Common myeloid progenitor, CD34-positive (primary cell): ENCODE data around the gene CYBA.

Experiments
- CTCF ChIA-PET: fragments of 350-600 bp; sonication (Branson Sonifier 250); formaldehyde crosslinking; loops from one replicate; lab custom pipeline; 2021; ENCODE audit warnings: antibody characterized with exemption; lab: Charles Lee
- POLR2A ChIA-PET: fragments of 350-600 bp; sonication (Branson Sonifier 250); formaldehyde crosslinking; loops from one replicate; lab custom pipeline; 2021; ENCODE audit warnings: antibody characterized with exemption; lab: Charles Lee
- DNase-seq, 3 donors: peaks; one replicate each; pipeline versions ENCODE4 v3.0.0 to v3.0.0-alpha.2; 2013
- H3K27ac ChIP-seq, 2 experiments: 1 replicate in 1 of 2; 2 replicates in 1 of 2; pipeline ENCODE4 v1.7.0; 2013; ENCODE audit warnings: inconsistent platforms in 2 of 2, low read length in 2 of 2, mild to moderate bottlenecking in 2 of 2, low read depth in 1 of 2, moderate library complexity in 1 of 2; ENCODE audit not compliant: severe bottlenecking in 2 of 2, insufficient read depth in 1 of 2, poor library complexity in 1 of 2
- H3K27me3 ChIP-seq, 5 experiments: replicated peaks in 2 of 5; 1 replicate in 3 of 5; 2 replicates in 2 of 5; pipeline versions ENCODE4 v1.6.1 to v1.7.0; 2013; ENCODE audit warnings: low read length in 4 of 5, mild to moderate bottlenecking in 2 of 5, moderate library complexity in 2 of 5, inconsistent platforms in 1 of 5; ENCODE audit not compliant: insufficient read depth in 5 of 5, control insufficient read depth in 4 of 5
- H3K36me3 ChIP-seq, 4 experiments: 1 replicate in 2 of 4; 2 replicates in 2 of 4; pipeline versions ENCODE4 v1.6.1 to v1.7.0; 2013; ENCODE audit warnings: low read length in 3 of 4, control low read depth in 1 of 4, mild to moderate bottlenecking in 1 of 4; ENCODE audit not compliant: control insufficient read depth in 4 of 4, insufficient read depth in 4 of 4
- H3K4me1 ChIP-seq, 4 experiments: 1 replicate in 3 of 4; 2 replicates in 1 of 4; pipeline versions ENCODE4 v1.6.1 to v1.7.1; 2013; ENCODE audit warnings: low read length in 3 of 4, mild to moderate bottlenecking in 3 of 4, control low read depth in 1 of 4, inconsistent platforms in 1 of 4, moderate library complexity in 1 of 4; ENCODE audit not compliant: control insufficient read depth in 4 of 4, insufficient read depth in 4 of 4; ENCODE audit errors: control extremely low read depth in 1 of 4
- H3K4me3 ChIP-seq, 7 experiments: 1 replicate in 4 of 7; 2 replicates in 3 of 7; pipeline versions ENCODE4 v1.5.1 to v1.7.0; 2013; ENCODE audit warnings: mild to moderate bottlenecking in 7 of 7, low read length in 6 of 7, moderate library complexity in 6 of 7, inconsistent platforms in 2 of 7, low read depth in 2 of 7, control low read depth in 1 of 7; ENCODE audit not compliant: insufficient read depth in 4 of 7, control insufficient read depth in 1 of 7; ENCODE audit errors: extremely low read depth in 1 of 7
- H3K9me3 ChIP-seq, 5 experiments: 1 replicate in 4 of 5; 2 replicates in 1 of 5; pipeline versions ENCODE4 v1.6.1 to v1.7.1; 2013; ENCODE audit warnings: low read length in 4 of 5, mild to moderate bottlenecking in 2 of 5, inconsistent platforms in 1 of 5, low read depth in 1 of 5, moderate library complexity in 1 of 5; ENCODE audit not compliant: control insufficient read depth in 4 of 5, insufficient read depth in 2 of 5; ENCODE audit errors: control extremely low read depth in 1 of 5
- WGBS: methylation state at CpG from one replicate; pipeline ENCODE4 v1.1.5; 2013; ENCODE audit not compliant: insufficient coverage; 5-methylcytosine and 5-hydroxymethylcytosine counted together

The CYBA gene

DNA sequence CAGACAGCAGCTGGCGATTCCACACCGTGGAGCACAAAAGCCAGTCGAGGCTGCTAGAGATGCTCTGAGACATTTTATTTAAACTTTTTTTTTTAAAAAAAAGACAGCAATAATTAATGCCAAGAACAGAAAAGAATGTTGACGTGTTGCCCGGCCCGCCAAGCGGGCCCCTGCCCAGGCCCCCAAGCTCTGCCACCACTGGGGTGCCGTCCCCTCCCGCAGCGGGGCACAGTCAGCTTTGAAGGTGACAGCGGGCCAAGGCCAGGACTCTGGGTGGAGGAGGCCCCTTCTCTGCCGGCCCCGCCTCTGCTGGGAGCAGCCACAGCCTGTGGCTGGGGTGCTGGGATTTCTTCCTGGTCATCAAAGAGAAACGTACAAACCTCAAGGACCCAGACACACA lies 45.6 kb upstream of the CYBA start:
- H3K27me3 ChIP-seq, result no peaks in the 10 kb centered on the region
- no peaks in the 10 kb centered on the region for H3K9me3 ChIP-seq
- no peak overlapping the region for H3K27ac ChIP-seq
- DNase-seq, result no peak
- WGBS, result 86% methylated on average over 10 of the region's 14 CpGs
- peaks cover 2 to 61% (median 53%) of the 10 kb centered on the region in 4 experiments for H3K4me1 ChIP-seq
- ChIA-PET CTCF (interaction anchor here (1.1 kb wide), 1 partner anchor 75 kb away, joined by 3 read pairs; no protein-coding TSS in a partner anchor), POLR2A (no interaction called here)
- H3K36me3 ChIP-seq, result peaks cover 0 to 60% (median 40%) of the 10 kb centered on the region in 4 experiments
- H3K4me3 ChIP-seq, result no peak overlapping the region

DNA sequence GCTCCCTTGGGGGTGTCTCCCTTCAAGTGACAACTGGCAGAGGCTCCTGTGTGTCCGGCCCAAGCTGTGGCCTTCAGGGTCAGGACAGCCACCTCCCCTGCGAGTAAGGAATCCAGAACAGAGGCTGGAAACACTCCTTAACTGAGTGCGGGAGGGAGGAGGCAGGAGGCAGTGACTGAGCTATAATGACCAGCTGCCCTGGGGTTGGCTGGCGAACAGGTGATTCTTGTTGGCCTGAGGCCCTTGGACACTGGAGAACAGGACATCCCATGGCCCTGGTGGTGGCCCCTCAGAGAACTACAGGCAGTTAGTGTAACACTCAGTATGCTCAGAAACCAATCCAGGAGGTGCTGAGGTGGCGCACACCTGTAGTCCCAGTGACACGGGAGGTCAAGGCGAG lies 44.9 kb upstream of the CYBA start:
- Histone ChIP-seq H3K9me3 (no peaks in the 10 kb centered on the region), H3K27me3 (no peaks in the 10 kb centered on the region), H3K36me3 (peaks cover 0 to 60% (median 40%) of the 10 kb centered on the region in 4 experiments), H3K4me3 (no peak overlapping the region), H3K4me1 (peaks cover 2 to 63% (median 48%) of the 10 kb centered on the region in 4 experiments), H3K27ac (no peak overlapping the region)
- DNase-seq, result no peak
- POLR2A ChIA-PET, result no interaction called here
- WGBS, result 97% methylated on average over 7 of the region's 7 CpGs
- CTCF ChIA-PET, result no interaction called here

DNA sequence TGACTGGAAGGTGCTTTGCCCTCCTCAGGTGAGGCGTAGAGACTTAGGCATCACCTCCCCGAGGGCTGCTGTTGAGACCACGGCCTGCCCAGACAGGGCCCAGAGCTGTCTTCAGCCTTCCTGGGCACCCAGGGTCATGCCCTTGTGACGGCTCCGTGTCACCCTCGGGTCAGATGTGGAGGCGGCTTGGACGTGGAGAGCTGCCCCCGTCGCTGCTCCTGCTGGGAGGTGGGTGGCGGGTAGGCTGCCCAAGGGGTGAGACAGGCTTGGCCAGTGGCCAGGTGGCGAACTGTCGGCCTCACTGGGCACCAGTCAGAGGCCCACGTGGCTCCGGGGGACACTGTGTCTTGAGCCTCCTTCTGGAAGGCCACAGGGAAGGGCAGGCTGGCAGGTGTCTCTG lies 44.4 kb upstream of the CYBA start:
- no peaks in the 10 kb centered on the region for H3K9me3 ChIP-seq
- CTCF ChIA-PET, result no interaction called here
- POLR2A ChIA-PET, result no interaction called here
- H3K27ac ChIP-seq, result no peak overlapping the region
- peaks cover 0 to 56% (median 40%) of the 10 kb centered on the region in 4 experiments for H3K36me3 ChIP-seq
- no peak for DNase-seq
- H3K4me1 ChIP-seq, result peaks cover 2 to 63% (median 43%) of the 10 kb centered on the region in 4 experiments
- no peak overlapping the region for H3K4me3 ChIP-seq
- WGBS, result 96% methylated on average over 14 of the region's 15 CpGs
- H3K27me3 ChIP-seq, result no peaks in the 10 kb centered on the region

DNA sequence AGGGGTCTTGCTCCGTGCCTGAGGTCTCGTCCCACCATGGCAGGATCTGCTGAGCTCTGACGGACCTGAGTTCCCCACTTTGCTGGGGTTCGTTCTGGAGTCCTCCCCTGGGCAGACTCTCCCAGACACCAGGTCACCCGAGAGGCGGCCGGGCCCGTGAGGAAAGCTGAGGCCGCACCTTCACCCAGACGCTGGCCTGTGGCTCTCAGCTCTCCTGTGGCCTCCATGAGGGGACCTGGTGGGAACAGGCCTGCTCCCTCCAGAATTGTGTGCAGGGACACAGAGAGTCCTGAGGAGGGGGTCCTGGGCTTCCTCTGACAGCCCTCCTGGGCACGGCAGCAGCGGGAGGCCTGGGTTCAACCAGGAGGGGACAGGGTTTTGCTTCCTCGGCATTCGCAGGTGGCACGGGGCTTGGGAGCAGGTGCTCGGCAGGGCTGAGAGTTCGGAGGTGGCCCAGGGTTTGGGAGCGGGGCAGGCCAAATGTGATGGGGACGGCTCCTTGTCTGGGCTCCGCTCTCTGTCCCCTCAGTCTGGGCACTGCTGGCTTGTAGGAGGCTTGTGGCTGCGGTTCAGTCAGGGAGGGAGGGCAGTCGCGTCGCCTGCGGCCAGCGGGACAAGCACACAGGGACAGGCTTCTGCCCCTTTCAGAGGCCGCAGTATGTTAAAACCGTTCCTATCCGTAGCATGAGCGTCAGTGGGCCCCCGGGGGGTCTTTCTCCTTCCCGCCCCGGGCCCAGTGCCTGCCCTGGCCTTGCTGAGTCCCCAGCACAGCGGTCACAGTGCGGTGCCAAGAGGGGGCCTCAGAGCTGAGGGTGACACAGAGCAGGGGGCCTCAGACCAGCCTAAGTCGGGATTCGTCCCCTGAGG lies 43.6 kb upstream of the CYBA start:
- peaks cover 2 to 57% (median 35%) of the 10 kb centered on the region in 4 experiments for H3K4me1 ChIP-seq
- H3K27ac ChIP-seq, result no peak overlapping the region
- H3K27me3 ChIP-seq, result no peaks in the 10 kb centered on the region
- no peaks in the 10 kb centered on the region for H3K9me3 ChIP-seq
- no peak for DNase-seq
- no peak overlapping the region for H3K4me3 ChIP-seq
- CTCF ChIA-PET, result interaction anchor here (0.8 kb wide), 1 partner anchor 9 kb away, joined by 3 read pairs; no protein-coding TSS in a partner anchor
- H3K36me3 ChIP-seq, result peaks cover 0 to 49% (median 36%) of the 10 kb centered on the region in 4 experiments
- WGBS, result 92% methylated on average over 33 of the region's 37 CpGs
- POLR2A ChIA-PET, result no interaction called here

DNA sequence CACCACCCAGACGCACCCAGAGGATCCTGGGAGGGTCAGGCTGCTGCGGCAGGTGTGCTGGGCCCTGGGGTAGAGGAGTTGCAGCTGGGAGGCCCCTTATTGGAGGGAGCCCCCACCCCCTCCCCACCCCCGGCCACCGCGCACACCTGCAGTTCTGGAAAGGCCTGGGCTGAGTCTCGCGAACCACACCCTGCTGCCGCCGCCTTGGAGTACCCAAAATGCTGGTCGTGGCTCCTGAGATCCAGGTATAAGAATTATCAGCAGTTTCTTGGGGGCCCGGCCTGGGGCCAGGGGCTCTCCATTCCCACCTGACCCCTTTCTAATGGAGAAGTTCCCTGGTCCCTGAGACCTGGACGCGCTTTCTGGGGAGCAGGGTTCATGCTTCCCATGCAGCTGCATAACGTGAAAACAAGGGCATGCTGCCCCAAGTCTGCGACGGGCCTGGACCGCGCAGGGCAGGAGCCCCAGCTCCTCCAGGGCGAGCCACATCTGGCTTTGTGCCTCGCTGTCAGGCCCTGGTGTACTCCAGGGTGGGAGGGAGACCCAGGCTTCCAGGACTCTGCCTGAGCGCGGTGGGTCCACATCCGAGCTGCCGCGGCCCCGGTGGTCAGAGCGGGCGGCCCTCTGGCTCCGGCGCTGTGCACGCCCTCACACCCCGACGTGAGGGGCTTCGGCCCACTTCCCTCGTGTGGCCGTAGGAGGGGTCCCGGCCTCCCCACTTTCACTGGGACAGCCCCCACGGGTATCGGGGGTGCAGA lies 42.7 kb upstream of the CYBA start:
- Histone ChIP-seq H3K9me3 (no peaks in the 10 kb centered on the region), H3K4me1 (peaks cover 2 to 53% (median 33%) of the 10 kb centered on the region in 4 experiments), H3K4me3 (peak overlapping the region in 2 of 7 experiments; percentile 11 to 57), H3K36me3 (peaks cover 0 to 40% (median 28%) of the 10 kb centered on the region in 4 experiments), H3K27me3 (no peaks in the 10 kb centered on the region), H3K27ac (no peak overlapping the region)
- DNase-seq, result no peak
- ChIA-PET POLR2A (no interaction called here), CTCF (interaction anchor here (0.8 kb wide), 1 partner anchor 9 kb away, joined by 3 read pairs; no protein-coding TSS in a partner anchor)
- WGBS, result 91% methylated on average over 24 of the region's 39 CpGs

DNA sequence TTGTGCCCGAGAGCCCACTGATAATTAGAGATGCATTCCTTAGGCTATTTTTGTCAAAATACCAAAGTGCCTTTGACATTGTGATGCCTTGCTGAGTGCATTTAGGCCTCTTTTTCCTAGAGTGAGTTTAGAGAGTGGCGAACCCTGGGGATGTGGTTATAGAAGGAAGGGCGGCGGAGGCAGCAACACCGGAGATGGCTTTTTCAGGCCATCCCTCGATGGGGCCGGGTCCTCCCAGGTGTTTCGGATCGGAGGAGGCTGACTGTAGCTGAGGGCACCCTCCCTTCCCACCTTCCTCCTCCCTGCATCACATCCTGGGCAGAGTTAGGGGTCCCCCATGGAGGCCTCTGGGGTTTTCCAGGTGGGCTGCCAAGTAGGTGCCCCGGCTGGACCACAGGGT lies 42.0 kb upstream of the CYBA start:
- Histone ChIP-seq H3K27ac (no peak overlapping the region), H3K9me3 (no peaks in the 10 kb centered on the region), H3K27me3 (no peaks in the 10 kb centered on the region), H3K36me3 (peaks cover 0 to 33% (median 22%) of the 10 kb centered on the region in 4 experiments), H3K4me1 (peaks cover 2 to 53% (median 36%) of the 10 kb centered on the region in 4 experiments), H3K4me3 (peak overlapping the region in 2 of 7 experiments; percentile 11 to 57)
- CTCF ChIA-PET, result interaction anchor here (1.6 kb wide), 1 partner anchor 9 kb away, joined by 5 read pairs; no protein-coding TSS in a partner anchor
- no peak for DNase-seq
- POLR2A ChIA-PET, result interaction anchor here (1.5 to 2.2 kb wide), 3 partner anchors 8 to 14 kb away, joined by 6 to 15 read pairs (median 9); partner anchors contain the start of genes CTU2 and RNF166
- WGBS, result 50% methylated on average over 2 of the region's 10 CpGs
